ENCODE measurements around the gene TMEM208. TPM values are rescaled to one million over a fixed set of nuclear protein-coding genes. Genes with fewer than 3 reads are reported as not detected.
A peak's percentile ranks its signal among the peaks of the same experiment; 100 is the strongest.

TMEM208 gene
- total RNA-seq, 6 experiments from 2014 or later: 50.9 to 67.8 (median 58.4) TPM

- no peak overlapping the region for H3K27ac Mint-ChIP-seq
- DNase-seq: no peak
- no peak for TF ChIP-seq CTCF (IDR thresholded peaks at IDR 0.05)
- no peaks in the 10 kb centered on the region; the same call in 1 of the 2 replicates for H3K36me3 Mint-ChIP-seq (ENCODE audit: low read depth)
- no peaks in the 10 kb centered on the region for H3K9me3 Mint-ChIP-seq
- no peak overlapping the region for H3K4me3 Mint-ChIP-seq
- peaks cover 5% of the 10 kb centered on the region for H3K27me3 Mint-ChIP-seq (ENCODE audit: insufficient read depth)
- peaks cover 32% of the 10 kb centered on the region for H3K4me1 Mint-ChIP-seq (ENCODE audit: low read depth)
Measured at GRCh38 chr16:67265834-67266233, 38.9 kb downstream of the TMEM208 start.

GRCh38 chr16:67268136-67268579 lies 41.2 kb downstream of the TMEM208 start:
- Mint-ChIP-seq H3K27me3 (ENCODE audit: insufficient read depth) (peaks cover 3% of the 10 kb centered on the region; the same call in 1 of the 2 replicates), H3K36me3 (ENCODE audit: low read depth) (no peaks in the 10 kb centered on the region), H3K4me1 (ENCODE audit: low read depth) (peaks cover 24% of the 10 kb centered on the region), H3K4me3 (no peak overlapping the region), H3K9me3 (no peaks in the 10 kb centered on the region), H3K27ac (peak overlapping the region; percentile 84)
- DNase-seq: peak; percentile 89
- TF ChIP-seq CTCF (IDR thresholded peaks at IDR 0.05): no peak

GRCh38 chr16:67269766-67270165 lies 42.8 kb downstream of the TMEM208 start:
- no peaks in the 10 kb centered on the region for H3K36me3 Mint-ChIP-seq (ENCODE audit: low read depth)
- H3K27me3 Mint-ChIP-seq (ENCODE audit: insufficient read depth): peaks cover 2% of the 10 kb centered on the region; the same call in 1 of the 2 replicates
- H3K4me3 Mint-ChIP-seq: no peak overlapping the region
- H3K27ac Mint-ChIP-seq: peak overlapping the region; percentile 84; the same call in 1 of the 2 replicates
- no peak for DNase-seq
- no peak for TF ChIP-seq CTCF (IDR thresholded peaks at IDR 0.05)
- no peaks in the 10 kb centered on the region for H3K9me3 Mint-ChIP-seq
- peaks cover 24% of the 10 kb centered on the region for H3K4me1 Mint-ChIP-seq (ENCODE audit: low read depth)

- peaks cover 24% of the 10 kb centered on the region for H3K4me1 Mint-ChIP-seq (ENCODE audit: low read depth)
- H3K9me3 Mint-ChIP-seq: no peaks in the 10 kb centered on the region
- no peak for DNase-seq
- no peak for TF ChIP-seq CTCF (IDR thresholded peaks at IDR 0.05)
- H3K27ac Mint-ChIP-seq: no peak overlapping the region
- no peaks in the 10 kb centered on the region for H3K27me3 Mint-ChIP-seq (ENCODE audit: insufficient read depth)
- no peaks in the 10 kb centered on the region for H3K36me3 Mint-ChIP-seq (ENCODE audit: low read depth)
- no peak overlapping the region for H3K4me3 Mint-ChIP-seq
Measured at GRCh38 chr16:67270931-67271338, 44.0 kb downstream of the TMEM208 start.

GRCh38 chr16:67271446-67271845 lies 44.5 kb downstream of the TMEM208 start:
- no peaks in the 10 kb centered on the region for H3K9me3 Mint-ChIP-seq
- H3K27ac Mint-ChIP-seq: no peak overlapping the region

More at GRCh38 chr16:67271446-67271845, 44.5 kb downstream of the TMEM208 start:
- Mint-ChIP-seq H3K4me3 (no peak overlapping the region), H3K4me1 (ENCODE audit: low read depth) (peaks cover 28% of the 10 kb centered on the region), H3K36me3 (ENCODE audit: low read depth) (no peaks in the 10 kb centered on the region), H3K27me3 (ENCODE audit: insufficient read depth) (no peaks in the 10 kb centered on the region)
- DNase-seq: no peak
- TF ChIP-seq CTCF (IDR thresholded peaks at IDR 0.05): no peak

Data from HFFc6 (cell line).